ENCODE results near the gene ZNF138.

GRCh38 chr7:64873517-64873916, 79.3 kb downstream of the ZNF138 start:
- no peak for TF ChIP-seq SREBF2 (IDR thresholded peaks at IDR 0.05; ENCODE audit: low read length)
- no peak for TF ChIP-seq EP300 (IDR thresholded peaks at IDR 0.05; ENCODE audit: borderline replicate concordance in 1 of 2, control insufficient read depth in 1 of 2, low read depth in 2 of 2, low read length in 2 of 2)
